ENCODE results near the gene CDH10. TPM values are rescaled to one million over a fixed set of nuclear protein-coding genes. Genes with fewer than 3 reads are reported as not detected.

The CDH10 gene
- polyA plus RNA-seq, 3 donors = not detected

GRCh38 chr5:24571302-24571701, 73.5 kb downstream of the CDH10 start:
- H3K36me3 Mint-ChIP-seq = no peaks in the 10 kb centered on the region
- Histone ChIP-seq H3K9me3 (replicated peaks in 1 of 2; ENCODE audit: control insufficient read depth in 1 of 2, insufficient read depth in 1 of 2, low read length in 2 of 2) (no peaks in the 10 kb centered on the region), H4K20me1 (ENCODE audit: insufficient read depth, low read length) (no peaks in the 10 kb centered on the region), H2AFZ (ENCODE audit: insufficient read depth, low read depth, low read length, poor library complexity, severe bottlenecking) (no peak overlapping the region), H3K36me3 (replicated peaks in 1 of 2; ENCODE audit: control insufficient read depth in 1 of 2, insufficient read depth in 2 of 2, low read length in 2 of 2) (no peaks in the 10 kb centered on the region), H3K4me1 (ENCODE audit: control insufficient read depth in 1 of 2, insufficient read depth in 2 of 2, low read length in 2 of 2) (no peaks in the 10 kb centered on the region), H3K27ac (ENCODE audit: low read depth in 1 of 2, low read length in 2 of 2) (no peak overlapping the region), H3K9ac (ENCODE audit: insufficient read depth, low read length, poor library complexity, severe bottlenecking) (no peak overlapping the region), H3K4me2 (replicated peaks; ENCODE audit: extremely low read depth, low read length, poor library complexity, severe bottlenecking) (no peak overlapping the region), H3K4me3 (replicated peaks in 1 of 3; ENCODE audit: low read depth in 2 of 3, low read length in 3 of 3) (no peak overlapping the region), H3K79me2 (ENCODE audit: insufficient read depth, low read length) (no peaks in the 10 kb centered on the region), H3K27me3 (ENCODE audit: control insufficient read depth in 2 of 2, insufficient read depth in 2 of 2, low read length in 2 of 2) (no peaks in the 10 kb centered on the region)
- no peak for TF ChIP-seq CTCF (IDR thresholded peaks at IDR 0.05)
- H3K9me3 Mint-ChIP-seq = peaks cover 0 to 9% (median 6%) of the 10 kb centered on the region in 7 donors
- H3K27me3 Mint-ChIP-seq (ENCODE audit: low read depth in 3 of 3) = peaks cover 0 to 2% (median 0%) of the 10 kb centered on the region in 3 donors
- no peaks in the 10 kb centered on the region for H3K4me1 Mint-ChIP-seq
- H3K4me3 Mint-ChIP-seq = no peak overlapping the region
- no peak for DNase-seq
- intact Hi-C loops (cut with micrococcal nuclease) = no loop called here
- H3K27ac Mint-ChIP-seq = no peak overlapping the region

GRCh38 chr5:24566933-24567332, 77.8 kb downstream of the CDH10 start:
- Mint-ChIP-seq H3K27me3 (ENCODE audit: low read depth in 3 of 3) (peaks cover 0 to 2% (median 1%) of the 10 kb centered on the region in 3 donors), H3K27ac (no peak overlapping the region), H3K9me3 (peaks cover 0 to 9% (median 3%) of the 10 kb centered on the region in 7 donors), H3K4me3 (no peak overlapping the region), H3K36me3 (no peaks in the 10 kb centered on the region), H3K4me1 (no peaks in the 10 kb centered on the region)
- no peaks in the 10 kb centered on the region for H3K9me3 ChIP-seq (replicated peaks in 1 of 2; ENCODE audit: control insufficient read depth in 1 of 2, insufficient read depth in 1 of 2, low read length in 2 of 2)
- H3K4me3 ChIP-seq (replicated peaks in 1 of 3; ENCODE audit: low read depth in 2 of 3, low read length in 3 of 3) = no peak overlapping the region
- no peaks in the 10 kb centered on the region for H3K4me1 ChIP-seq (ENCODE audit: control insufficient read depth in 1 of 2, insufficient read depth in 2 of 2, low read length in 2 of 2)
- TF ChIP-seq CTCF (IDR thresholded peaks at IDR 0.05) = no peak
- H3K27ac ChIP-seq (ENCODE audit: low read depth in 1 of 2, low read length in 2 of 2) = no peak overlapping the region
- no peak overlapping the region for H3K4me2 ChIP-seq (replicated peaks; ENCODE audit: extremely low read depth, low read length, poor library complexity, severe bottlenecking)
- no peak overlapping the region for H3K9ac ChIP-seq (ENCODE audit: insufficient read depth, low read length, poor library complexity, severe bottlenecking)
- H3K36me3 ChIP-seq (replicated peaks in 1 of 2; ENCODE audit: control insufficient read depth in 1 of 2, insufficient read depth in 2 of 2, low read length in 2 of 2) = no peaks in the 10 kb centered on the region
- no peaks in the 10 kb centered on the region for H4K20me1 ChIP-seq (ENCODE audit: insufficient read depth, low read length)
- H2AFZ ChIP-seq (ENCODE audit: insufficient read depth, low read depth, low read length, poor library complexity, severe bottlenecking) = no peak overlapping the region
- no peaks in the 10 kb centered on the region for H3K79me2 ChIP-seq (ENCODE audit: insufficient read depth, low read length)
- intact Hi-C loops (cut with micrococcal nuclease) = no loop called here
- no peaks in the 10 kb centered on the region for H3K27me3 ChIP-seq (ENCODE audit: control insufficient read depth in 2 of 2, insufficient read depth in 2 of 2, low read length in 2 of 2)
- no peak for DNase-seq
